Tibial artery (tissue), 4 donors: ENCODE data around the gene GSTM1.

Source experiments
- DNase-seq, 2 donors: peaks; one replicate each; pipeline ENCODE4 v3.0.0-alpha.2; 2019
- H3K27ac ChIP-seq, 2 donors: fragments of 200-600 bp; sonication (generic) in 1 of 2; 1 replicate in 1 of 2; 2 replicates in 1 of 2; pipeline ENCODE4 v1.5.1; 2018 to 2019; ENCODE audit warnings: mild to moderate bottlenecking in 1 of 2
- H3K27me3 ChIP-seq, 2 donors: fragments of 200-600 bp; sonication (generic) in 1 of 2; one replicate each; pipeline versions ENCODE4 v1.5.1 to v1.6.0; 2016 to 2019
- H3K36me3 ChIP-seq, 3 donors: fragments of 200-600 bp; sonication (generic) in 2 of 3; one replicate each; pipeline ENCODE4 v1.5.1; 2016 to 2019; ENCODE audit warnings: mild to moderate bottlenecking in 2 of 3
- H3K4me1 ChIP-seq, 4 donors: fragments of 200-600 bp; sonication (generic) in 2 of 4; 1 replicate in 3 of 4; 2 replicates in 1 of 4; pipeline ENCODE4 v1.5.1; 2016 to 2019
- H3K4me3 ChIP-seq, 2 donors: fragments of 200-600 bp; sonication (generic) in 1 of 2; 1 replicate in 1 of 2; 2 replicates in 1 of 2; pipeline ENCODE4 v1.5.1; 2018 to 2019; ENCODE audit warnings: mild to moderate bottlenecking in 2 of 2
- H3K9me3 ChIP-seq, 3 donors: fragments of 200-600 bp; sonication (generic) in 1 of 3; one replicate each; pipeline ENCODE4 v1.5.1; 2016 to 2019
- CTCF ChIP-seq, 2 experiments: fragments of 200-600 bp in 1 of 2; fragments of 450-650 bp in 1 of 2; IDR thresholded peaks; one replicate each; pipeline ENCODE4 v1.5.1; 2017 to 2019; ENCODE audit warnings: antibody characterized with exemption in 2 of 2, mild to moderate bottlenecking in 1 of 2, moderate library complexity in 1 of 2
- intact Hi-C: fragments of 100-400 bp; cut with DNase I; formaldehyde crosslinking; loops from one replicate; pipeline ENCODE4 v1.15.0; 2023; ENCODE audit warnings: low total_unique reads

The GSTM1 gene

GRCh38 chr1:109641861-109642260 lies 45.8 kb upstream of the GSTM1 start:
- intact Hi-C loops = loop anchor here (5.0 kb wide), 2 partner anchors 45 to 130 kb away; partner anchors contain the start of gene GSTM1
- H3K4me3 ChIP-seq = no peak overlapping the region
- H3K36me3 ChIP-seq = no peaks in the 10 kb centered on the region
- H3K9me3 ChIP-seq = no peaks in the 10 kb centered on the region
- TF ChIP-seq CTCF (IDR thresholded peaks at IDR 0.05) = no peak
- H3K4me1 ChIP-seq = peaks cover 0 to 9% (median 6%) of the 10 kb centered on the region in 4 donors
- no peak overlapping the region for H3K27ac ChIP-seq
- H3K27me3 ChIP-seq = no peaks in the 10 kb centered on the region
- no peak for DNase-seq

- H3K4me3 ChIP-seq = no peak overlapping the region
- no peaks in the 10 kb centered on the region for H3K36me3 ChIP-seq
- intact Hi-C loops = loop anchor here (5.0 kb wide), 2 partner anchors 45 to 130 kb away; partner anchors contain the start of gene GSTM1
- TF ChIP-seq CTCF (IDR thresholded peaks at IDR 0.05) = no peak
- peaks cover 0 to 9% (median 6%) of the 10 kb centered on the region in 4 donors for H3K4me1 ChIP-seq
- no peaks in the 10 kb centered on the region for H3K9me3 ChIP-seq
- DNase-seq = peak in 1 of 2 donors; percentile 12
- no peak overlapping the region for H3K27ac ChIP-seq
- H3K27me3 ChIP-seq = no peaks in the 10 kb centered on the region
Observed at GRCh38 chr1:109642626-109643025, 45.0 kb upstream of the GSTM1 start.

- H3K4me1 ChIP-seq = peaks cover 0 to 9% (median 6%) of the 10 kb centered on the region in 4 donors
- no peaks in the 10 kb centered on the region for H3K27me3 ChIP-seq
- DNase-seq = peak; percentile 74 to 87
- H3K4me3 ChIP-seq = no peak overlapping the region
- TF ChIP-seq CTCF (IDR thresholded peaks at IDR 0.05) = peak; percentile 83 to 86
- H3K27ac ChIP-seq = no peak overlapping the region
- no peaks in the 10 kb centered on the region for H3K36me3 ChIP-seq
- no peaks in the 10 kb centered on the region for H3K9me3 ChIP-seq
- intact Hi-C loops = loop anchor here (5.0 kb wide), 2 partner anchors 44 to 129 kb away; partner anchors contain the start of gene GSTM1
Observed at GRCh38 chr1:109643385-109644230, 44.0 kb upstream of the GSTM1 start.

- Histone ChIP-seq H3K4me3 (no peak overlapping the region), H3K27me3 (no peaks in the 10 kb centered on the region), H3K4me1 (peaks cover 0 to 9% (median 6%) of the 10 kb centered on the region in 4 donors), H3K36me3 (no peaks in the 10 kb centered on the region), H3K9me3 (no peaks in the 10 kb centered on the region), H3K27ac (no peak overlapping the region)
- intact Hi-C loops = loop anchor here (5.0 kb wide), 2 partner anchors 43 to 128 kb away; partner anchors contain the start of gene GSTM1
- no peak for TF ChIP-seq CTCF (IDR thresholded peaks at IDR 0.05)
- DNase-seq = no peak
Observed at GRCh38 chr1:109644670-109645069, 42.9 kb upstream of the GSTM1 start.

- H3K4me3 ChIP-seq = no peak overlapping the region
- peaks cover 0 to 16% (median 0%) of the 10 kb centered on the region in 4 donors for H3K4me1 ChIP-seq
- H3K27ac ChIP-seq = no peak overlapping the region
- peak; percentile 14 to 16 for TF ChIP-seq CTCF (IDR thresholded peaks at IDR 0.05)
- no peak for DNase-seq
- H3K27me3 ChIP-seq = no peaks in the 10 kb centered on the region
- no peaks in the 10 kb centered on the region for H3K36me3 ChIP-seq
- intact Hi-C loops = no loop called here
- no peaks in the 10 kb centered on the region for H3K9me3 ChIP-seq
Observed at GRCh38 chr1:109649491-109649914, 38.1 kb upstream of the GSTM1 start.
